IgD-negative memory B cell (primary cell): ENCODE data around the gene P3H2. TPM values are rescaled to one million over a fixed set of nuclear protein-coding genes. Genes with fewer than 3 reads are reported as not detected.
A peak's percentile ranks its signal among the peaks of the same experiment; 100 is the strongest.

Experiments used
- H3K27ac Mint-ChIP-seq, 3 donors: one replicate each; pipeline ENCODE4 v1.8.0; 2020 to 2022; ENCODE audit warnings: mild to moderate bottlenecking in 3 of 3, mixed read lengths in 3 of 3, moderate library complexity in 1 of 3
- H3K27me3 Mint-ChIP-seq: one replicate; pipeline ENCODE4 v1.8.0; 2021; ENCODE audit warnings: mixed read lengths
- H3K36me3 Mint-ChIP-seq: one replicate; pipeline ENCODE4 v1.8.0; 2020; ENCODE audit warnings: mild to moderate bottlenecking, mixed read lengths
- H3K4me1 Mint-ChIP-seq, 3 donors: one replicate each; pipeline ENCODE4 v1.8.0; 2020 to 2022; ENCODE audit warnings: mixed read lengths in 3 of 3, mild to moderate bottlenecking in 1 of 3
- H3K4me3 Mint-ChIP-seq, 4 donors: one replicate each; pipeline ENCODE4 v1.8.0; 2020 to 2022; ENCODE audit warnings: mild to moderate bottlenecking in 4 of 4, mixed read lengths in 4 of 4, moderate library complexity in 3 of 4
- H3K9me3 Mint-ChIP-seq, 3 donors: one replicate each; pipeline ENCODE4 v1.8.0; 2020 to 2021; ENCODE audit warnings: mixed read lengths in 3 of 3, mild to moderate bottlenecking in 1 of 3
- polyA plus RNA-seq: library from polyadenylated mRNA; unstranded; fragments of 300-500 nt; fragmentation: Illumina TruSeq; gene quantifications from one replicate; pipeline ENCODE4 v1.2.3, GENCODE V29; 2021

Gene P3H2
- polyA plus RNA-seq, 1 donor from 2014 or later = not detected

DNA sequence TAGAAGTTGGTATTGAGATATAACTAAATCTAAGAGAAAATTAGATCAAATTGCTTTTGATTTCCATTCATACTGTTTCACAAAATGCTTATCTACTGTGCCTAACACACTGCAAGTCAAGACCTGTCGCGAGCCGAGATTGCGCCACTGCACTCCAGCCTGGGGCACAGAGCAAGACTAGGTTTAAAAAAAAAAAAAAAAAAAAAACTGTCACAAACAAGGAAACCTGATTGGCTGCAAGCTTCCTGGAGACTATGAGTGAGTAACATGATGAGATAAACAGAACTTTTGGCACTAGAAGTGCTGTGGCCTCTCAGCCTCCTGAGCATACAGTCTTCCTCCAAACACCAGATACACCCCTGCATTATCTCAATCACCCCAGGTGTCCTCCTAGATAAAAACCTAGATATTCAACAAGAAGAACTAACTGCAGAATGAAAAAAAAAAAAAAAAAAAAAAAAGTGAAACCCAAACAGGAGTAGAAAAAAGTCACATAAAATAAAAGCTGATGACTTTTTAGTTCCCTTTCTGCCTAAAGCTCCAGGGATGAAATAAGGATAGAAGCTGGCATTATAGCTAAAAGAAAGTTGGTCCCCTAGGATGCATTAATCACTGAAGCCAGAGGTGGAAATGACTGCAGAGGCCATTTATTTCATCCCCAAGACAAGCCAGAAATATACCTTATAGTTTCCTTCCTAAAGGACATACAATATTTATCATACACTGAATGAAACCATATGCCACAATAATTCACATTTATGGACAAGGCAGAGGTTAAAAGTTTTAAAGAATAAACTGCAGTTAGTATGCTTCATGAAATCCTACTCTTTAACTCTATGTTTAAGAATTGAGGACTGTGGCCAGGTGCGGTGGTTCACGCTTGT is 82.4 kb downstream of the P3H2 start:
- Mint-ChIP-seq H3K9me3 (peaks cover 0 to 2% (median 0%) of the 10 kb centered on the region in 3 donors), H3K27me3 (peaks cover 2% of the 10 kb centered on the region), H3K27ac (no peak overlapping the region), H3K36me3 (peaks cover 3% of the 10 kb centered on the region), H3K4me1 (no peaks in the 10 kb centered on the region), H3K4me3 (no peak overlapping the region)

GRCh38 chr3:190036631-190037030 is 84.1 kb downstream of the P3H2 start:
- Mint-ChIP-seq H3K27ac (no peak overlapping the region), H3K9me3 (peaks cover 0 to 2% (median 0%) of the 10 kb centered on the region in 3 donors), H3K27me3 (peaks cover 2% of the 10 kb centered on the region), H3K36me3 (peaks cover 3% of the 10 kb centered on the region), H3K4me3 (no peak overlapping the region), H3K4me1 (no peaks in the 10 kb centered on the region)

GRCh38 chr3:190034446-190034845 is 86.3 kb downstream of the P3H2 start:
- H3K27me3 Mint-ChIP-seq = peaks cover 2% of the 10 kb centered on the region
- peaks cover 0 to 2% (median 0%) of the 10 kb centered on the region in 3 donors for H3K9me3 Mint-ChIP-seq
- peaks cover 3% of the 10 kb centered on the region for H3K36me3 Mint-ChIP-seq
- H3K4me3 Mint-ChIP-seq = no peak overlapping the region
- H3K27ac Mint-ChIP-seq = no peak overlapping the region
- no peaks in the 10 kb centered on the region for H3K4me1 Mint-ChIP-seq

- Mint-ChIP-seq H3K9me3 (peaks cover 0 to 2% (median 0%) of the 10 kb centered on the region in 3 donors), H3K4me3 (no peak overlapping the region), H3K27ac (no peak overlapping the region), H3K27me3 (peaks cover 2% of the 10 kb centered on the region), H3K4me1 (no peaks in the 10 kb centered on the region), H3K36me3 (peaks cover 3% of the 10 kb centered on the region)
Observed at GRCh38 chr3:190032923-190033322, 87.8 kb downstream of the P3H2 start.

- H3K4me3 Mint-ChIP-seq = no peak overlapping the region
- H3K27me3 Mint-ChIP-seq = peaks cover 2% of the 10 kb centered on the region
- peak overlapping the region in 1 of 3 donors; percentile 11 for H3K27ac Mint-ChIP-seq
- H3K9me3 Mint-ChIP-seq = peaks cover 0 to 2% (median 0%) of the 10 kb centered on the region in 3 donors
- H3K4me1 Mint-ChIP-seq = no peaks in the 10 kb centered on the region
- peaks cover 3% of the 10 kb centered on the region for H3K36me3 Mint-ChIP-seq
Observed at GRCh38 chr3:190031887-190032752, 88.6 kb downstream of the P3H2 start.

GRCh38 chr3:190027116-190027515 is 93.6 kb downstream of the P3H2 start:
- peaks cover 4% of the 10 kb centered on the region for H3K27me3 Mint-ChIP-seq
- H3K36me3 Mint-ChIP-seq = no peaks in the 10 kb centered on the region

GRCh38 chr3:190026154-190026553 is 94.5 kb downstream of the P3H2 start:
- Mint-ChIP-seq H3K27me3 (peaks cover 4% of the 10 kb centered on the region), H3K27ac (no peak overlapping the region), H3K9me3 (no peaks in the 10 kb centered on the region), H3K4me3 (no peak overlapping the region), H3K36me3 (no peaks in the 10 kb centered on the region), H3K4me1 (no peaks in the 10 kb centered on the region)

More at GRCh38 chr3:190027116-190027515, 93.6 kb downstream of the P3H2 start:
- Mint-ChIP-seq H3K27ac (no peak overlapping the region), H3K4me3 (no peak overlapping the region), H3K4me1 (no peaks in the 10 kb centered on the region), H3K9me3 (no peaks in the 10 kb centered on the region)

DNA sequence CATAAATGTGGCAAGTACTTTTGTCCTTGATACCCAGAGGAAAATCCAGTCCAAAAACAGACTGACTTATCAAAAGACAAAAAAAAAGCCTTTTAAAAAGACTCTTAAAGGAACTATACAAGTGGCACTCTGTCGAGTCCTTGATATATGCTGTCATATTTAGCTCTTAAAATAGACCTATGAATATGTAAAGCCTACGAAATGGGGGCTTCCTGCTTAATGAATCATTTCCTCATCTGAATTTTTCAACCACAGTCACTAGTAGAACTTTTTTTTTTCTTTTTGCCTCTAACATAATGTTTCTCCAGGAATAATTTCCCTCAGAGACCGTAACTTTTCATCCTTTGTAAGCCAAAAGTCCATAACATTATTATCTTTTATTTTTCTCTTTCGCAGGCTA is 95.8 kb downstream of the P3H2 start:
- H3K4me3 Mint-ChIP-seq = no peak overlapping the region
- H3K27me3 Mint-ChIP-seq = peaks cover 4% of the 10 kb centered on the region
- H3K9me3 Mint-ChIP-seq = no peaks in the 10 kb centered on the region
- no peaks in the 10 kb centered on the region for H3K4me1 Mint-ChIP-seq
- no peaks in the 10 kb centered on the region for H3K36me3 Mint-ChIP-seq
- H3K27ac Mint-ChIP-seq = no peak overlapping the region

- Mint-ChIP-seq H3K4me3 (no peak overlapping the region), H3K27me3 (peaks cover 4% of the 10 kb centered on the region), H3K9me3 (peaks cover 0 to 3% (median 0%) of the 10 kb centered on the region in 3 donors), H3K36me3 (no peaks in the 10 kb centered on the region), H3K4me1 (no peaks in the 10 kb centered on the region), H3K27ac (no peak overlapping the region)
Observed at GRCh38 chr3:190019844-190020243, 100.9 kb downstream of the P3H2 start.

DNA sequence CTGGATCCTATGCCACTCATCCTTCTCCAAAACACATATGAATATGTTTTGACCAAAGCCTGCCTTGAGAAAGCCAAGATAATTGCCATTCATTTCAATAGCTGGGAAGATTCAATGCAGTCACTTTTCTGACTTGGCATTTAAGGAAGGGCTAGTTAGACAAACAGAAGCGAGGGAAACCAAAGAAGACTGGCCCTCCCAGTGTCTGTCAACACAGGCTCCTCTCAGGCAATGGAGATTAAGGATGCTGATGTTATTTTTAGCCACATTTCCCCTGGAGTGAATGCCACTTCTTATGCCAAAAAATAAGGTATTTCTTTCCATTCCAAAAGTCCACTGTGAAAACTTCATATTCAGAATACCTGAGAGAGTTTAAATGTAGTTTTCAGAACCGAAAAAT is 101.7 kb downstream of the P3H2 start:
- Mint-ChIP-seq H3K36me3 (no peaks in the 10 kb centered on the region), H3K27me3 (peaks cover 4% of the 10 kb centered on the region), H3K27ac (no peak overlapping the region), H3K9me3 (peaks cover 0 to 3% (median 0%) of the 10 kb centered on the region in 3 donors), H3K4me3 (no peak overlapping the region), H3K4me1 (no peaks in the 10 kb centered on the region)

DNA sequence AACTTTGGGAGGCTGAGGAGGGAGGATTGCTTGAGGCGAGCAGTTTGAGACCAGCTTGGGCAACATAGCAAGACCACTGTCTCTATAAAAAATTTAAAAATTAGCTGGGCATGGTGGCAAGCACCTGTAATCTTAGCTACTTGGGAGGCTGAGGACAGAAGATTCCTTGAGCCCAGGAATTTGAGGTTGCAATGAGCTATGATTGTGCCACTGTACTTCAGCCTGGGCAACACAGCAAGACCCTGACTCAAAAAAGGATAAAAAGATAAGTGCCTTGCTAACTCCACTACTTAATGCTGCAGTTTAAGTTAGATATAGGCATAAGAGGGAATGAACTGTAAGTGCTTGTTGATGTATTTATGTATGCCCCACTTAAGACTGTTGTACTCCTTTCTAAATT is 102.2 kb downstream of the P3H2 start:
- Mint-ChIP-seq H3K9me3 (peaks cover 0 to 3% (median 0%) of the 10 kb centered on the region in 3 donors), H3K36me3 (no peaks in the 10 kb centered on the region), H3K4me1 (no peaks in the 10 kb centered on the region), H3K27me3 (peaks cover 4% of the 10 kb centered on the region), H3K4me3 (no peak overlapping the region), H3K27ac (no peak overlapping the region)

GRCh38 chr3:190017521-190018288 is 103.0 kb downstream of the P3H2 start:
- Mint-ChIP-seq H3K9me3 (peaks cover 0 to 3% (median 0%) of the 10 kb centered on the region in 3 donors), H3K27ac (no peak overlapping the region), H3K36me3 (no peaks in the 10 kb centered on the region), H3K4me1 (no peaks in the 10 kb centered on the region), H3K27me3 (no peaks in the 10 kb centered on the region), H3K4me3 (no peak overlapping the region)

DNA sequence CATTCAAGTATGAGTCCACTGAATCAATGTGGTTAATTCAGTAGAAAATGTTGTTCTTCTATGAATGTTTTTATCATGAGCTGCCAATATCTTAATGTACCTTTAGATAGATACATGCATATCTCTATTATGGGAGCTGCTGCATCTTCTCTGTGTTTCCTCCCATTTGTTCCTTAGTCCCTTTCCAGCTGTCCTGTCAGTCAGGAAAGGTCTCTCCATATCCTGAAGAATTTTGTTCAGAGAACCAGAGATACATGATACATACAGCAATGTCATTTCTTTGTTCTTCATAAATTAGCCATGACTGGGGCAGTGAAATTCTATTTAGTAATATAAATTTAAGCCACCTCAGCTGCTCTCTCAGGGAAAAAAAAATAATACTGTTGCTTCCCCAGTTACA is 103.7 kb downstream of the P3H2 start:
- Mint-ChIP-seq H3K4me3 (no peak overlapping the region), H3K27me3 (no peaks in the 10 kb centered on the region), H3K36me3 (no peaks in the 10 kb centered on the region), H3K27ac (no peak overlapping the region), H3K9me3 (peaks cover 0 to 3% (median 0%) of the 10 kb centered on the region in 3 donors), H3K4me1 (no peaks in the 10 kb centered on the region)

- H3K36me3 Mint-ChIP-seq = no peaks in the 10 kb centered on the region
- no peak overlapping the region for H3K27ac Mint-ChIP-seq
- H3K9me3 Mint-ChIP-seq = peaks cover 0 to 3% (median 2%) of the 10 kb centered on the region in 3 donors
- H3K4me3 Mint-ChIP-seq = no peak overlapping the region
- no peaks in the 10 kb centered on the region for H3K27me3 Mint-ChIP-seq
- no peaks in the 10 kb centered on the region for H3K4me1 Mint-ChIP-seq
Observed at GRCh38 chr3:190014940-190015339, 105.8 kb downstream of the P3H2 start.
